Measurements from ENCODE around the gene LRRTM2. TPM values are rescaled to one million over a fixed set of nuclear protein-coding genes. Genes with fewer than 3 reads are reported as not detected.
A peak's percentile ranks its signal among the peaks of the same experiment; 100 is the strongest.

Gene LRRTM2
- total and polyA plus RNA-seq, 10 donors = 0.02 to 3.9 (median 1.0) TPM

- no peaks in the 10 kb centered on the region for H3K4me1 ChIP-seq
- peaks cover 0 to 43% (median 7%) of the 10 kb centered on the region in 6 donors for H3K36me3 ChIP-seq
- WGBS, 5 donors = 64 to 88% (median 75%) methylated on average over 4 of the region's 4 CpGs
- H3K27me3 ChIP-seq (replicated peaks in 1 of 7) = no peaks in the 10 kb centered on the region
- H3K27ac ChIP-seq = no peak overlapping the region
- no peak overlapping the region for H3K4me3 ChIP-seq
- intact Hi-C loops (cut with DNase I; ENCODE audit: low total_unique reads) = no loop called here
- H3K9me3 ChIP-seq = no peaks in the 10 kb centered on the region
- DNase-seq = no peak
- no peak for TF ChIP-seq POLR2A (IDR thresholded peaks at IDR 0.05)
- no peak for TF ChIP-seq CTCF (IDR thresholded peaks at IDR 0.05 in 8 of 11, conservative IDR thresholded peaks at IDR 0.05 in 3 of 11)
- TF ChIP-seq POLR2AphosphoS5 (IDR thresholded peaks at IDR 0.05) = no peak
Measured at GRCh38 chr5:138918686-138919085, 43.6 kb upstream of the LRRTM2 start.

GRCh38 chr5:138914338-138914737, 39.2 kb upstream of the LRRTM2 start:
- DNase-seq = no peak
- Histone ChIP-seq H3K4me3 (no peak overlapping the region), H3K9me3 (no peaks in the 10 kb centered on the region), H3K4me1 (peaks cover 0 to 5% (median 0%) of the 10 kb centered on the region in 6 donors), H3K36me3 (peaks cover 0 to 52% (median 0%) of the 10 kb centered on the region in 6 donors), H3K27ac (no peak overlapping the region), H3K27me3 (replicated peaks in 1 of 7) (no peaks in the 10 kb centered on the region)
- intact Hi-C loops (cut with DNase I; ENCODE audit: low total_unique reads) = no loop called here
- TF ChIP-seq POLR2AphosphoS5 (IDR thresholded peaks at IDR 0.05) (no peak), CTCF (IDR thresholded peaks at IDR 0.05 in 8 of 11, conservative IDR thresholded peaks at IDR 0.05 in 3 of 11) (no peak), POLR2A (IDR thresholded peaks at IDR 0.05) (no peak)
- 89 to 96% (median 95%) methylated on average over 3 of the region's 3 CpGs for whole genome bisulfite sequencing, 5 donors

GRCh38 chr5:138913773-138914172, 38.6 kb upstream of the LRRTM2 start:
- H3K27me3 ChIP-seq (replicated peaks in 1 of 7) = no peaks in the 10 kb centered on the region
- H3K4me1 ChIP-seq = peaks cover 0 to 5% (median 0%) of the 10 kb centered on the region in 6 donors
- no peak overlapping the region for H3K27ac ChIP-seq
- intact Hi-C loops (cut with DNase I; ENCODE audit: low total_unique reads) = no loop called here
- 91 to 96% (median 95%) methylated on average over 3 of the region's 3 CpGs for WGBS, 5 donors
- TF ChIP-seq CTCF (IDR thresholded peaks at IDR 0.05 in 8 of 11, conservative IDR thresholded peaks at IDR 0.05 in 3 of 11) (no peak), POLR2A (IDR thresholded peaks at IDR 0.05) (no peak), POLR2AphosphoS5 (IDR thresholded peaks at IDR 0.05) (no peak)
- no peak overlapping the region for H3K4me3 ChIP-seq
- H3K9me3 ChIP-seq = no peaks in the 10 kb centered on the region
- no peak for DNase-seq
- H3K36me3 ChIP-seq = peaks cover 0 to 52% (median 0%) of the 10 kb centered on the region in 6 donors

GRCh38 chr5:138912093-138912492, 37.0 kb upstream of the LRRTM2 start:
- intact Hi-C loops (cut with DNase I; ENCODE audit: low total_unique reads) = no loop called here
- peaks cover 0 to 5% (median 0%) of the 10 kb centered on the region in 6 donors for H3K4me1 ChIP-seq
- no peak for TF ChIP-seq CTCF (IDR thresholded peaks at IDR 0.05 in 8 of 11, conservative IDR thresholded peaks at IDR 0.05 in 3 of 11)
- TF ChIP-seq POLR2A (IDR thresholded peaks at IDR 0.05) = no peak
- no peak for TF ChIP-seq POLR2AphosphoS5 (IDR thresholded peaks at IDR 0.05)
- peaks cover 0 to 57% (median 2%) of the 10 kb centered on the region in 6 donors for H3K36me3 ChIP-seq
- 72 to 87% (median 82%) methylated on average over 4 of the region's 4 CpGs for WGBS, 5 donors
- no peak overlapping the region for H3K4me3 ChIP-seq
- H3K27me3 ChIP-seq (replicated peaks in 1 of 7) = no peaks in the 10 kb centered on the region
- no peak for DNase-seq
- peak overlapping the region in 2 of 8 donors; percentile 2 to 21 for H3K27ac ChIP-seq
- no peaks in the 10 kb centered on the region for H3K9me3 ChIP-seq
